H9 (cell line): ENCODE data around the gene ALB. TPM values are rescaled to one million over a fixed set of nuclear protein-coding genes. Genes with fewer than 3 reads are reported as not detected.

Experiments used
- DNase-seq: peaks from one replicate; pipeline ENCODE4 v3.0.0-alpha.2; 2017
- H2AFZ ChIP-seq: one replicate; pipeline ENCODE4 v1.6.1; 2013; ENCODE audit warnings: mild to moderate bottlenecking, low read length, control low read depth, moderate library complexity
- H2AK5ac ChIP-seq: 2 replicates; pipeline ENCODE4 v1.6.1; 2013; ENCODE audit warnings: low read length, control low read depth, mixed read lengths; ENCODE audit not compliant: insufficient read length
- H2BK120ac ChIP-seq: one replicate; pipeline ENCODE4 v1.6.1; 2013; ENCODE audit warnings: low read depth, mild to moderate bottlenecking, low read length, control low read depth, inconsistent platforms; ENCODE audit not compliant: poor library complexity, severe bottlenecking
- H2BK12ac ChIP-seq: 2 replicates; pipeline ENCODE4 v1.6.1; 2013; ENCODE audit warnings: low read length, control low read depth, mixed read lengths, low read depth; ENCODE audit not compliant: insufficient read length
- H2BK15ac ChIP-seq: 2 replicates; pipeline ENCODE4 v1.6.1; 2013; ENCODE audit warnings: low read depth, low read length, control low read depth
- H2BK20ac ChIP-seq: one replicate; pipeline ENCODE4 v1.6.1; 2013; ENCODE audit warnings: low read depth, mild to moderate bottlenecking, low read length, control low read depth, inconsistent platforms; ENCODE audit not compliant: poor library complexity, severe bottlenecking
- H2BK5ac ChIP-seq: 2 replicates; pipeline ENCODE4 v1.6.1; 2013; ENCODE audit warnings: low read length, control low read depth, mixed read lengths; ENCODE audit not compliant: insufficient read length
- H3K14ac ChIP-seq: 2 replicates; pipeline ENCODE4 v1.6.1; 2013; ENCODE audit warnings: low read length, control low read depth; ENCODE audit not compliant: insufficient read depth
- H3K18ac ChIP-seq: 2 replicates; pipeline ENCODE4 v1.6.1; 2013; ENCODE audit warnings: low read depth, mild to moderate bottlenecking, mixed read lengths, low read length, control low read depth; ENCODE audit not compliant: insufficient read length
- H3K23ac ChIP-seq: 2 replicates; pipeline ENCODE4 v1.6.1; 2013; ENCODE audit warnings: low read length, control low read depth, mixed read lengths, low read depth; ENCODE audit not compliant: insufficient read length
- H3K23me2 ChIP-seq: 2 replicates; pipeline ENCODE4 v1.6.1; 2013; ENCODE audit warnings: low read depth, mild to moderate bottlenecking, mixed read lengths, low read length, control low read depth; ENCODE audit not compliant: insufficient read length, poor library complexity, severe bottlenecking
- H3K27ac ChIP-seq: 2 replicates; pipeline ENCODE4 v1.5.1; 2013; ENCODE audit warnings: low read length, control low read depth, mixed read lengths, low read depth; ENCODE audit not compliant: insufficient read length
- H3K27me3 ChIP-seq: 2 replicates; pipeline ENCODE4 v1.6.1; 2013; ENCODE audit warnings: low read length, control low read depth, inconsistent platforms; ENCODE audit not compliant: insufficient read depth
- H3K4ac ChIP-seq: 2 replicates; pipeline ENCODE4 v1.6.1; 2013; ENCODE audit warnings: low read depth, mild to moderate bottlenecking, control low read depth, inconsistent platforms, low read length, moderate library complexity
- H3K4me1 ChIP-seq: 2 replicates; pipeline ENCODE4 v1.6.1; 2013; ENCODE audit warnings: low read length, control low read depth, inconsistent platforms; ENCODE audit not compliant: insufficient read depth
- H3K4me2 ChIP-seq: 2 replicates; pipeline ENCODE4 v1.6.1; 2013; ENCODE audit warnings: low read length, control low read depth, mixed read lengths; ENCODE audit not compliant: insufficient read length, insufficient read depth
- H3K56ac ChIP-seq: 2 replicates; pipeline ENCODE4 v1.6.1; 2013; ENCODE audit warnings: low read depth, mild to moderate bottlenecking, mixed read lengths, low read length, control low read depth; ENCODE audit not compliant: insufficient read length
- H3K79me1 ChIP-seq: 2 replicates; pipeline ENCODE4 v1.6.1; 2013; ENCODE audit warnings: low read depth, mild to moderate bottlenecking, moderate library complexity, low read length, control low read depth, inconsistent platforms; ENCODE audit not compliant: insufficient read depth, poor library complexity, severe bottlenecking
- H3K79me2 ChIP-seq: 2 replicates; pipeline ENCODE4 v1.6.1; 2013; ENCODE audit warnings: low read length, control low read depth, inconsistent platforms; ENCODE audit not compliant: insufficient read depth
- H3K9ac ChIP-seq: 2 replicates; pipeline ENCODE4 v1.6.1; 2013; ENCODE audit warnings: low read length, control low read depth, mixed read lengths; ENCODE audit not compliant: insufficient read length; ENCODE audit errors: extremely low read depth
- H3K9me3 ChIP-seq: one replicate; pipeline ENCODE4 v1.6.1; 2013; ENCODE audit warnings: low read depth, low read length, inconsistent platforms; ENCODE audit not compliant: control insufficient read depth
- H3T11ph ChIP-seq: one replicate; pipeline ENCODE4 v1.6.1; 2013; ENCODE audit warnings: mild to moderate bottlenecking, low read length, control low read depth, inconsistent platforms
- H4K20me1 ChIP-seq: one replicate; pipeline ENCODE4 v1.6.1; 2013; ENCODE audit not compliant: control insufficient read depth, insufficient read length, insufficient read depth
- H4K5ac ChIP-seq: 2 replicates; pipeline ENCODE4 v1.6.1; 2013; ENCODE audit warnings: low read depth, mild to moderate bottlenecking, mixed read lengths, low read length, control low read depth; ENCODE audit not compliant: insufficient read length
- H4K8ac ChIP-seq: replicated peaks from 2 replicates; pipeline ENCODE4 v1.6.1; 2013; ENCODE audit warnings: low read length, control low read depth, mixed read lengths, low read depth; ENCODE audit not compliant: insufficient read length
- H4K91ac ChIP-seq: 2 replicates; pipeline ENCODE4 v1.6.1; 2013; ENCODE audit warnings: low read depth, mild to moderate bottlenecking, moderate library complexity, mixed read lengths, low read length, control low read depth; ENCODE audit not compliant: insufficient read length
- H3K27ac Mint-ChIP-seq, 3 experiments: 2 replicates in 2 of 3; 3 replicates in 1 of 3; pipeline ENCODE4 v1.8.0; 2020 to 2021; ENCODE audit warnings: mixed read lengths in 3 of 3, mild to moderate bottlenecking in 1 of 3, moderate library complexity in 1 of 3
- H3K27me3 Mint-ChIP-seq: 2 replicates; pipeline ENCODE4 v1.8.0; 2021; ENCODE audit warnings: low read depth, mild to moderate bottlenecking, moderate library complexity, mixed read lengths
- H3K36me3 Mint-ChIP-seq, 3 experiments: 2 replicates in 2 of 3; 3 replicates in 1 of 3; pipeline ENCODE4 v1.8.0; 2020 to 2021; ENCODE audit warnings: low read depth in 3 of 3, mixed read lengths in 3 of 3; ENCODE audit not compliant: insufficient read depth in 1 of 3
- H3K4me1 Mint-ChIP-seq, 2 experiments: 2 replicates each; pipeline ENCODE4 v1.8.0; 2020; ENCODE audit warnings: mixed read lengths in 2 of 2
- H3K4me3 Mint-ChIP-seq, 2 experiments: 2 replicates in 1 of 2; 3 replicates in 1 of 2; pipeline ENCODE4 v1.8.0; 2020 to 2021; ENCODE audit warnings: mild to moderate bottlenecking in 2 of 2, mixed read lengths in 2 of 2, moderate library complexity in 1 of 2
- H3K9me3 Mint-ChIP-seq, 2 experiments: 2 replicates in 1 of 2; 3 replicates in 1 of 2; pipeline ENCODE4 v1.8.0; 2020; ENCODE audit warnings: mild to moderate bottlenecking in 2 of 2, mixed read lengths in 2 of 2, moderate library complexity in 1 of 2
- CTCF ChIP-seq: fragments of 200-600 bp; sonication (generic); conservative IDR thresholded peaks from 3 replicates; pipeline ENCODE4 v1.8.0; 2021; ENCODE audit warnings: antibody characterized with exemption, mild to moderate bottlenecking
- WGBS: extraction: QIAGEN DNeasy Blood & Tissue Kit; methylation state at CpG from one replicate; pipeline ENCODE4 v1.1.7; 2013; ENCODE audit warnings: missing lambda C conversion rate, low lambda C conversion rate, mixed read lengths; ENCODE audit not compliant: insufficient read length; ENCODE audit errors: extremely low coverage; 5-methylcytosine and 5-hydroxymethylcytosine counted together
- total RNA-seq: library from RNA; stranded (reverse); gene quantifications from 2 replicates; pipeline ENCODE4 v1.2.1, GENCODE V29; 2021

The ALB gene
- total RNA-seq, 1 experiment from 2014 or later, result not detected

GRCh38 chr4:73438582-73439215, 34.6 kb downstream of the ALB start:
- Histone ChIP-seq H3K79me1 (no peaks in the 10 kb centered on the region), H2BK12ac (no peak overlapping the region), H3K18ac (no peak overlapping the region), H2BK120ac (no peak overlapping the region), H3K23me2 (no peaks in the 10 kb centered on the region), H3K14ac (no peak overlapping the region), H3K23ac (no peak overlapping the region), H2AK5ac (no peak overlapping the region), H3T11ph (no peak overlapping the region), H3K9me3 (no peaks in the 10 kb centered on the region), H3K4me1 (no peaks in the 10 kb centered on the region), H3K79me2 (no peaks in the 10 kb centered on the region), H4K20me1 (no peaks in the 10 kb centered on the region), H3K9ac (no peak overlapping the region), H3K27me3 (no peaks in the 10 kb centered on the region), H2BK20ac (no peak overlapping the region), H4K5ac (no peak overlapping the region), H4K91ac (no peak overlapping the region), H3K4ac (no peak overlapping the region), H2BK15ac (no peak overlapping the region), H4K8ac (no peak overlapping the region), H2BK5ac (no peak overlapping the region), H3K4me2 (no peak overlapping the region), H3K27ac (no peak overlapping the region), H2AFZ (no peak overlapping the region), H3K56ac (no peak overlapping the region)
- Mint-ChIP-seq H3K27ac (no peak overlapping the region), H3K4me3 (no peak overlapping the region), H3K27me3 (no peaks in the 10 kb centered on the region), H3K4me1 (no peaks in the 10 kb centered on the region), H3K9me3 (no peaks in the 10 kb centered on the region), H3K36me3 (no peaks in the 10 kb centered on the region)
- no CpG with 5 or more reads among the region's 2 CpGs for WGBS
- DNase-seq, result no peak
- no peak for TF ChIP-seq CTCF
